Endothelial cell of umbilical vein (primary cell): ENCODE measurements around the gene NAMPT. TPM values are rescaled to one million over a fixed set of nuclear protein-coding genes. Genes with fewer than 3 reads are reported as not detected.

Source experiments
- BruUV-seq: library from RNA; stranded (reverse); fragments of 400-500 nt; replicated peaks from 2 replicates; lab custom pipeline; 2021; lab: Mats Ljungman, UMichigan
- CTCF ChIA-PET: fragments of 300-600, 350-600 bp; sonication (Branson Sonifier 250); formaldehyde crosslinking; loops from one replicate; lab custom pipeline; 2021; ENCODE audit warnings: antibody characterized with exemption, inconsistent platforms; lab: Charles Lee
- POLR2A ChIA-PET: fragments of 300-600, 350-600 bp; sonication (Branson Sonifier 250); formaldehyde crosslinking; loops from one replicate; lab custom pipeline; 2021; ENCODE audit warnings: antibody characterized with exemption, inconsistent platforms; lab: Charles Lee
- DNase-seq: peaks from one replicate; pipeline ENCODE4 v3.0.0-alpha.2; 2011; ENCODE audit warnings: low read depth, low spot score
- FAIRE-seq: peaks from 2 replicates; lab custom pipeline; 2011; peaks lifted over from hg19 to GRCh38; lab: Jason Lieb, UNC
- H2AFZ ChIP-seq: 2 replicates; pipeline ENCODE4 v1.6.0; 2012; ENCODE audit warnings: low read depth, low read length, control low read depth, inconsistent platforms
- H3K27ac ChIP-seq: 2 replicates; pipeline ENCODE4 v1.5.1; 2011; ENCODE audit warnings: low read depth, mild to moderate bottlenecking, control low read depth, low read length, moderate library complexity; ENCODE audit not compliant: insufficient read depth
- H3K27me3 ChIP-seq, 2 experiments: 2 replicates each; pipeline versions ENCODE4 v1.6.0 to v1.6.1; 2011; ENCODE audit warnings: low read length in 2 of 2, mixed read lengths in 1 of 2; ENCODE audit not compliant: control insufficient read depth in 2 of 2, insufficient read depth in 2 of 2
- H3K36me3 ChIP-seq, 2 experiments: 2 replicates in 1 of 2; 3 replicates in 1 of 2; pipeline ENCODE4 v1.5.1; 2011; ENCODE audit warnings: low read length in 2 of 2, mild to moderate bottlenecking in 1 of 2, moderate library complexity in 1 of 2; ENCODE audit not compliant: control insufficient read depth in 2 of 2, insufficient read depth in 2 of 2; ENCODE audit errors: extremely low read depth in 1 of 2
- H3K4me1 ChIP-seq: 3 replicates; pipeline ENCODE4 v1.5.1; 2011; ENCODE audit warnings: mild to moderate bottlenecking, low read length; ENCODE audit not compliant: control insufficient read depth, insufficient read depth; ENCODE audit errors: extremely low read depth
- H3K4me2 ChIP-seq: 2 replicates; pipeline ENCODE4 v1.6.1; 2011; ENCODE audit warnings: low read length, control low read depth, mixed read lengths; ENCODE audit not compliant: insufficient read depth
- H3K4me3 ChIP-seq, 3 experiments: fragments of 200-600 bp in 1 of 3; sonication (generic), shearing (Covaris generic) in 1 of 3; replicated peaks in 1 of 3; 2 replicates each; pipeline ENCODE4 v1.5.1; 2011 to 2016; ENCODE audit warnings: control low read depth in 3 of 3, low read length in 3 of 3, mild to moderate bottlenecking in 2 of 3, inconsistent platforms in 1 of 3, low read depth in 1 of 3, moderate library complexity in 1 of 3; ENCODE audit not compliant: insufficient read depth in 1 of 3
- H3K79me2 ChIP-seq: 2 replicates; pipeline ENCODE4 v1.6.0; 2012; ENCODE audit warnings: low read length, inconsistent platforms; ENCODE audit not compliant: control insufficient read depth, insufficient read depth
- H3K9ac ChIP-seq: replicated peaks from 2 replicates; pipeline ENCODE3; 2011; ENCODE audit warnings: low read length, control low read depth; ENCODE audit not compliant: insufficient read depth; ENCODE audit errors: extremely low read depth
- H3K9me1 ChIP-seq: replicated peaks from 3 replicates; pipeline ENCODE4 v1.6.0; 2011; ENCODE audit warnings: mild to moderate bottlenecking, low read length; ENCODE audit not compliant: control insufficient read depth, insufficient read depth; ENCODE audit errors: extremely low read depth
- H3K9me3 ChIP-seq: replicated peaks from 2 replicates; pipeline ENCODE4 v1.5.1; 2012; ENCODE audit warnings: low read length, inconsistent platforms; ENCODE audit not compliant: control insufficient read depth, insufficient read depth
- H4K20me1 ChIP-seq: replicated peaks from 2 replicates; pipeline ENCODE3; 2011; ENCODE audit warnings: mild to moderate bottlenecking, low read length; ENCODE audit not compliant: control insufficient read depth, insufficient read depth; ENCODE audit errors: extremely low read depth
- EZH2 ChIP-seq: IDR thresholded peaks from 2 replicates; pipeline ENCODE4 v1.6.1; 2012; ENCODE audit warnings: borderline replicate concordance, low read depth, mild to moderate bottlenecking, moderate library complexity, low read length, inconsistent platforms; ENCODE audit not compliant: severe bottlenecking
- FOS ChIP-seq: IDR thresholded peaks from 2 replicates; pipeline ENCODE4 v1.6.1; 2011; ENCODE audit warnings: mild to moderate bottlenecking, low read length, moderate library complexity, borderline replicate concordance; ENCODE audit not compliant: insufficient read depth
- GATA2 ChIP-seq: IDR thresholded peaks from 2 replicates; pipeline ENCODE4 v1.7.0; 2011; ENCODE audit warnings: low read depth, mild to moderate bottlenecking, moderate library complexity, mixed read lengths, low read length; ENCODE audit not compliant: insufficient read length, insufficient read depth
- JUN ChIP-seq: IDR thresholded peaks from 2 replicates; pipeline ENCODE4 v1.6.1; 2011; ENCODE audit warnings: borderline replicate concordance, low read depth; ENCODE audit not compliant: insufficient read length, insufficient read depth
- MYC ChIP-seq: IDR thresholded peaks from one replicate; pipeline ENCODE4 v1.6.1; 2011; ENCODE audit warnings: mild to moderate bottlenecking, low read depth, low read length
- POLR2A ChIP-seq: IDR thresholded peaks from 2 replicates; pipeline ENCODE4 v1.6.1; 2012; ENCODE audit warnings: low read depth, mild to moderate bottlenecking, control low read depth, low read length
- POLR2AphosphoS5 ChIP-seq: IDR thresholded peaks from 2 replicates; pipeline ENCODE4 v1.6.1; 2012; ENCODE audit warnings: low read depth, mild to moderate bottlenecking, control low read depth, low read length, moderate library complexity; ENCODE audit not compliant: insufficient read depth
- dilution Hi-C: fragments of 300-500 bp; cut with MboI; formaldehyde crosslinking; loops from one replicate; pipeline ENCODE4 v1.15.0; 2019; ENCODE audit warnings: low sequenced_read_pairs; ENCODE audit not compliant: extremely low pct_ligation_motif_present
- intact Hi-C: fragments of 100-400 bp; cut with micrococcal nuclease; formaldehyde crosslinking; loops from one replicate; pipeline ENCODE4 v1.10.0; 2022
- polyA plus RNA-seq, 4 experiments: library from polyadenylated mRNA; depleted of rRNA in 3 of 4; stranded (reverse) in 3 of 4; unstranded in 1 of 4; fragments of >200 nt; gene quantifications; 2 replicates each; pipeline versions ENCODE4 v1.2.1 to v1.2.3, GENCODE V29; 2011 to 2012; ENCODE audit warnings: missing spikeins in 1 of 4
- total RNA-seq: library from RNA; stranded (reverse); gene quantifications from 2 replicates; pipeline ENCODE4 v1.2.3, GENCODE V29; 2021
- TF ChIP-seq, protein P1 (sequence below): IDR thresholded peaks from 2 replicates; pipeline ENCODE4 v1.6.1; 2011; ENCODE audit not compliant: insufficient read depth, insufficient read length
- TF ChIP-seq, protein P2 (sequence below), 2 donors: IDR thresholded peaks; 1 replicate in 1 of 2; 2 replicates in 1 of 2; pipeline ENCODE4 v1.5.1; 2011; ENCODE audit warnings: low read length in 2 of 2, mild to moderate bottlenecking in 2 of 2, moderate library complexity in 2 of 2, control low read depth in 1 of 2, inconsistent platforms in 1 of 2, low read depth in 1 of 2; ENCODE audit not compliant: insufficient read depth in 1 of 2; ENCODE audit errors: extremely low read depth in 1 of 2

Gene NAMPT
- total and polyA plus RNA-seq, 2 donors (not counting 3 experiments of a cell fraction or from before 2014, with no cell fraction given), result 17.5 to 133 TPM

DNA sequence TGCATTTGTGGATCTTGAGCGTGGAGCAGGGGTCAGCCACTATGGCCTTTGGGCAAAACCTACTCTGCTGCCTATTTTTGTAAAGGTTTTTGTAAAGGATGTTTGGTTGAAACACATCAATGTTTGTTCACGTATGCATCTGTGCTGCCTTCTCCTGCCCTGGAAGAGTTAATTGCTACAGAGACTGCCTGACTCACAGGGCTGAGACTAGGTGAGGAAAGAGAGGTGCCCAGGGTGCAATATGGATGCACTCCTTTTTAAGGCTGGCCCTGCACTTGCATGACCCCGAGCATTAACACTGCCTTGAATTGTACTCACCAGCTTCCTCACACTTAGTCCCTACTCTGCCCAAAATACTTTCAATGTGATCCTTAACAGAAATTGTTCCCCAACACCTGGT is 20.9 kb upstream of the NAMPT start:
- intact Hi-C loops, result no loop called here
- dilution Hi-C loops, result no loop called here
- no peak overlapping the region for H3K4me3 ChIP-seq
- H3K4me2 ChIP-seq, result no peak overlapping the region
- H3K79me2 ChIP-seq, result no peaks in the 10 kb centered on the region
- no peaks in the 10 kb centered on the region for H3K27me3 ChIP-seq
- TF ChIP-seq FOS, result no peak
- TF ChIP-seq POLR2AphosphoS5, result no peak
- TF ChIP-seq, protein P1, sequence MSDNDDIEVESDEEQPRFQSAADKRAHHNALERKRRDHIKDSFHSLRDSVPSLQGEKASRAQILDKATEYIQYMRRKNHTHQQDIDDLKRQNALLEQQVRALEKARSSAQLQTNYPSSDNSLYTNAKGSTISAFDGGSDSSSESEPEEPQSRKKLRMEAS, result no peak
- TF ChIP-seq POLR2A, result no peak
- no peak for TF ChIP-seq JUN
- no peak for TF ChIP-seq MYC
- TF ChIP-seq EZH2, result no peak
- H3K4me1 ChIP-seq, result no peaks in the 10 kb centered on the region
- no peaks in the 10 kb centered on the region for H3K9me1 ChIP-seq
- no peaks in the 10 kb centered on the region for H3K9me3 ChIP-seq
- no peak overlapping the region for H3K9ac ChIP-seq
- no peaks in the 10 kb centered on the region for H4K20me1 ChIP-seq
- POLR2A ChIA-PET, result no interaction called here
- DNase-seq (no peak), FAIRE-seq (no peak)
- H3K27ac ChIP-seq, result no peak overlapping the region
- CTCF ChIA-PET, result no interaction called here
- BruUV-seq, result no TSS peak
- no peak overlapping the region for H2AFZ ChIP-seq
- no peaks in the 10 kb centered on the region for H3K36me3 ChIP-seq

DNA sequence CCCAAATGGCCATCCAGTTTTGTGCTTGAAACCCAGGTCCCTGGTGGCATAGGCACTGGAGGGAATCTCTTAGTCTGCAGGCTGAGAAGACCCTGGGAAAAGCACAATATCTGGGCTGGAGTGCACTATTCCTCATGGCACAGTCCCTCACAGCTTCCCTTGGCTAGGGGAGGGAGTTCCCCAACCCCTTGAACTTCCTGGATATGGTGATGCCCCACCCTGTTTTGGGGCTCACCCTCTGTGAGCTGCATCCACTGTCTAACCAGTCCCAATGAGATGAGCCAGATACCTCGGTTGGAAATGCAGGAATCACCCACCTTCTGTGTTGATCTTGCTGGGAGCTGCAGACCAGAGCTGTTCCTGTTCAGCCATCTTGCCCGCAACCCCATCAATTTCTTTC is 19.8 kb upstream of the NAMPT start:
- no peak overlapping the region for H3K27ac ChIP-seq
- H3K4me2 ChIP-seq, result no peak overlapping the region
- H3K4me3 ChIP-seq, result no peak overlapping the region
- no peaks in the 10 kb centered on the region for H3K79me2 ChIP-seq
- DNase-seq (no peak), FAIRE-seq (no peak)
- no peak overlapping the region for H2AFZ ChIP-seq
- no TSS peak for BruUV-seq
- CTCF ChIA-PET, result interaction anchor here (1.2 kb wide), 1 partner anchor 19 kb away, joined by 4 read pairs; no protein-coding TSS in a partner anchor
- H3K36me3 ChIP-seq, result no peaks in the 10 kb centered on the region
- H3K9me3 ChIP-seq, result no peaks in the 10 kb centered on the region
- H4K20me1 ChIP-seq, result no peaks in the 10 kb centered on the region
- no peaks in the 10 kb centered on the region for H3K4me1 ChIP-seq
- intact Hi-C loops, result no loop called here
- H3K27me3 ChIP-seq, result no peaks in the 10 kb centered on the region
- dilution Hi-C loops, result no loop called here
- no peak for TF ChIP-seq POLR2A
- TF ChIP-seq JUN, result no peak
- no peak for TF ChIP-seq GATA2
- no peak for TF ChIP-seq FOS
- TF ChIP-seq, protein P1, result no peak
- TF ChIP-seq EZH2, result no peak
- TF ChIP-seq MYC, result no peak
- TF ChIP-seq, protein P2, sequence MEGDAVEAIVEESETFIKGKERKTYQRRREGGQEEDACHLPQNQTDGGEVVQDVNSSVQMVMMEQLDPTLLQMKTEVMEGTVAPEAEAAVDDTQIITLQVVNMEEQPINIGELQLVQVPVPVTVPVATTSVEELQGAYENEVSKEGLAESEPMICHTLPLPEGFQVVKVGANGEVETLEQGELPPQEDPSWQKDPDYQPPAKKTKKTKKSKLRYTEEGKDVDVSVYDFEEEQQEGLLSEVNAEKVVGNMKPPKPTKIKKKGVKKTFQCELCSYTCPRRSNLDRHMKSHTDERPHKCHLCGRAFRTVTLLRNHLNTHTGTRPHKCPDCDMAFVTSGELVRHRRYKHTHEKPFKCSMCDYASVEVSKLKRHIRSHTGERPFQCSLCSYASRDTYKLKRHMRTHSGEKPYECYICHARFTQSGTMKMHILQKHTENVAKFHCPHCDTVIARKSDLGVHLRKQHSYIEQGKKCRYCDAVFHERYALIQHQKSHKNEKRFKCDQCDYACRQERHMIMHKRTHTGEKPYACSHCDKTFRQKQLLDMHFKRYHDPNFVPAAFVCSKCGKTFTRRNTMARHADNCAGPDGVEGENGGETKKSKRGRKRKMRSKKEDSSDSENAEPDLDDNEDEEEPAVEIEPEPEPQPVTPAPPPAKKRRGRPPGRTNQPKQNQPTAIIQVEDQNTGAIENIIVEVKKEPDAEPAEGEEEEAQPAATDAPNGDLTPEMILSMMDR (IDR thresholded peaks at IDR 0.05; ENCODE audit: extremely low read depth in 1 of 2, insufficient read depth in 1 of 2, low read depth in 1 of 2, low read length in 2 of 2), result no peak
- H3K9me1 ChIP-seq, result no peaks in the 10 kb centered on the region
- POLR2A ChIA-PET, result no interaction called here
- no peak overlapping the region for H3K9ac ChIP-seq
